Activated T-cell treated with anti-CD3 and anti-CD28 coated beads for 24 hours (primary cell): ENCODE measurements around the gene CDAN1.

Source experiments
- DNase-seq: peaks from one replicate; pipeline ENCODE4 v3.0.0-alpha.2; 2020; ENCODE audit warnings: low read depth

CDAN1 gene

DNA sequence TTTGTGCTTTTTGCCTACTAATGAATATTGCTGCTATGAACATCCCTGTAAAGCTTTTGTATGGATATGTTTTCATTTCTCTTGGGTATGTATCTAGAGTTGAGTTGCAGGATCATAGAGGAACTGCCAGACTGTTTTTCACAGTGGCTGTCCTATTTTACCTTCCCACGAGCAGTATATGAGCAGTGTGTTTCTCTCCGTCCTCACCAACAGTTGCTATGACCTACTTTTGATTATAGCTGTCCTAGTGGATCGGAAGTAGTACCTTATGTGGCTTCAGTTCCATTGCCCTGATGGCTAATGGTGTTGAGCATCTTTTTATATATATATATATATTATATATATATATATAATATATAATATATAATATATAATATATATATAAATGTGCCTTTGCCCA lies 25.2 kb downstream of the CDAN1 start:
- no peak for DNase-seq

DNA sequence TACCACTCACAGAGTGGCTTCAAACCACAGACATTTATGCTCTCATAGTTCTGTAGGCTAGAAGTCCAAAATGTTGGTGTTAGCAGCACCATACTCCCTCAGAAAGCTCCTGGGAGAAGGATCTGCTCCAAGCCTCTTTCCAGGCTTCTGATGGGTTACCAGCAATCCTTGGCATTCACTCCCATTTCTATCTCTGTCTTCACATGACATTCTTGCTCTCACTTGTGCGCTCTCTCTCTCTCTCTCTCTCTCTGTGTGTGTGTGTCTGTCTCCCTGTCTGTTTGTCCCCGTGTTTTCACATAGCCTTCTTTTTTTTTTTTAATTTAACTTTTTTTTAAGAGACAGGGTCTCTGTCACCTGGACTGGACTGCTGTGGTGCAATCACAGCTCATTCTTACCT lies 26.3 kb downstream of the CDAN1 start:
- no peak for DNase-seq

DNA sequence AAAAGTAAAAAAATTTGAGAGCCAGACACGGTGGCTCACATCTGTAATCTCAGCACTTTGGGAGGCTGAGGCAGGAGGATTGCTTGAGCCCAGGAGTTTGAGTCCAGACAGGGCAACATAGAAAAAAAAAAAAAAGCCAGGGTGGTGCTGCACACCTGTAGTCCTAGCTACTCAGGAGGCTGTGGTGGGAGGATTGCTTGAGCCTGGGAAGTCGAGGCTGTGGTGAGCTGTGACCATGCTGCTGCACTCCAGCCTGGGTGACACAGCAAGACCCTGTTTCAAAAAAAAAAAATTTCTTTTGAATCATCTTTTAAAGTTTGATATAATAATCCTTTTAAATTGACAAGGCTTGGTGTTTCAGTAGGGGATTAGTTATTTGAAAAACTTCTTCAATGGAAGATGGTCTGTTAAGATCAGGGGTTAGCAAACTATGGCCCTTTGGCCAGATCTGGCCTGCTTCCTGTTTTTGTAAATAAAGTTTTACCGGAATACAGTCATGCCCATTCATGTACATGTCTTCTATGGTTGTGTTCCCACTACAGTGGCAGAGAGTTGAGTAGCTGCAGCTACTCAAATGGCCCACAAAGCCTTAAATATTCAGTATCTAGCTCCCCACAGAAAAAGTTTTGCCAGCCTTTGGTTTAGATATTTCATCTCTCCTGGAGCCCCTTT lies 28.9 kb downstream of the CDAN1 start:
- DNase-seq, result no peak

DNA sequence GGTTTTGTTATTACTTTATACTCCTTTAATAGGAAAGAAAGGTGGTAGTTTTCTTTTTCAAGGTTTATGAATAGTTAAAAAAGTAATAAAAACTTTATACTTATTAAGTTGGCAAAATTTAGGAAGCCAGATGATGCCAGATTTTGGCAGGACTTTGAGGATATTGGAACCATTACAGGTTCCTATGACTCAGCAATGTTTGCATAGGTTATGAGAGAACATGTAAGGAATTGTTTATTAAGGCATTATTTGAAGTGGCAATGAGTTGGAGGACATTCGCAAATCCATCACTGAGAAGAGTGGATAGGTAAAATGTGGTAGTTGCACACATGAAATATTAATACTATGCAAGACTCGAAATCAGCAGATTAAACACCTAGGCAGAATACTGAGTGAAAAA lies 29.9 kb downstream of the CDAN1 start:
- no peak for DNase-seq

DNA sequence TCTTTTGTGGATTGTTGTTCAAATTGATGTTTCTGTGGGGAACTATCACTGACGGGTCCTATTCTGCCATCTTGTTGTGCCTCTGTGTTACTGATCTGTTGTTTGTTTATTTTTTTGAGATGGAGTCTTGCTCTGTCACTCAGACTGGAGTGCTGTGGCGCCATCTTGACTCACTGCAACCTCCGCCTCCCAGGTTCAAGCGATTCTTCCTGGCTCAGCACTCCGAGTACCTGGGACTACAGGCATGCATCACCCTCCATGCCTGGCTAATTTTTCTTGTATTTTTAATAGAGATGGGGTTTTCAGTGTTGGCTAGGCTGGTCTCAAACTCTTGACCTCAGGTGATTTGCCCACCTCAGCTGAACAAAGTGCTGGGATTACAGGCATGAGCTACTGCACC lies 31.6 kb downstream of the CDAN1 start:
- no peak for DNase-seq

DNA sequence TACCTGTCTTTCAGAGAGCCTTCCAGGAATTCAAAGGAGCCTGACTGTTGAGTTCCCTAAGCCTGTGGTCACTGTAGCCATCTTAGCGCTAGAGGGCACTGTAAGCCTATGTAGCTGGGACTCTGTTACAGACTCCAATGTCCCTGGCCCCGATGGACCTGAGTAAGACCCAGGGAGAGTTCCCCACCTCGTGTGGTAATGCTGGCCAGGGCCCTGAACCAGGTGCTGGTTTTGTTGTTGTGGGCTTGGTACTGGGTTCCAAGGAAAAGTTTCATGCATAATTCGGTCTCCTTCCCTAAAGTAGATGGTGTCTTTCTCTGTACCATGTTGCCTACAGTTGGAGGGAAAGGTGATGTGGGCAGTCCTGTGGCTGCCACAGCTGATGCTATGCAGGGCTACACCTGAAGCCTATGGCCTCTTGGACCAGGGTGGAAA lies 32.4 kb downstream of the CDAN1 start:
- peak; percentile 47 for DNase-seq

DNA sequence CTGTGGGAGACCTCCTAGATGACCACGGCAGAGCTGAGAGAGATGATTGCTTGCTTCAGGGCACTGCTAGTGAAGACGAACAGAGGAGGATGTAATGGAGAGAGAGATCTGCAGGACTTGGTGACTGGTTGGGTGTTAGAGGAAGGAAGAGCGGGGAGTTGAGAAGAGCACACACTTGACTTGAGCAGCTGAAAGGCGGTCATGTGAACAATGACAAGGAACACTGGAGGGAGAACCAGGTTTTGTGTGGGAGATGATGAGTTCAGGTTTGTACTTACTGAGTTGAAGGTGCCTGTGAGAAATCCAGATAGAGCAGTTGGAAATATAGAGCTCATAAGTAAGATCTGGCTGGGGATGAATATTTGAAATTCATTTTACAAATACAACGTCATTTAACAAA lies 40.3 kb downstream of the CDAN1 start:
- no peak for DNase-seq

DNA sequence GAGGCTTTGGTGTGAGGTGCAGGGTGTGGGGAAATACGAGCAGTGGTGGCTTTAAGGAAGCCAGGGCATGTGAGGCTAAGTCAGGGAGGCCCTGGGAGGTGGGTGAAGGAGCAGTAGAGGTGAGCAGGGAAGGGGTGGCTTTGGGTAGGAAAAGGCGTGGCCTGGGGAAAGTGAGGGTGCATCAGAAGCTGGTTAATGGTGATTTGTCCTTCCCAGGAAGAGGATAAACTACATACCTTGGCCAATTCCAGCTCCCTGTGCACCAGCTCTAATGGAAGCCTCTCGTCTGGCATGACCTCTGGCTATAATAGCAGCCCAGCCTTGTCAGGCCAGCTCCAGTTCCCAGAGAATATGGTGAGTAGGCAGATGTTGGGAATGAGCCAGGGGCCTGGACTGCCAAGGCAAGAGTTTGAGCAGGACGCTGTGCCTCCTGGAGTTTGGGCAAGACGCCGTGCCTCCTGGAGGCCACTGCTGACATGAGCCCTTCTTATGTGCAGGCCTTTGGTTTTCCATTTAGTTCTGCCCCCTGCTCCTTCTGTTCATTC lies 41.3 kb downstream of the CDAN1 start:
- DNase-seq, result no peak

DNA sequence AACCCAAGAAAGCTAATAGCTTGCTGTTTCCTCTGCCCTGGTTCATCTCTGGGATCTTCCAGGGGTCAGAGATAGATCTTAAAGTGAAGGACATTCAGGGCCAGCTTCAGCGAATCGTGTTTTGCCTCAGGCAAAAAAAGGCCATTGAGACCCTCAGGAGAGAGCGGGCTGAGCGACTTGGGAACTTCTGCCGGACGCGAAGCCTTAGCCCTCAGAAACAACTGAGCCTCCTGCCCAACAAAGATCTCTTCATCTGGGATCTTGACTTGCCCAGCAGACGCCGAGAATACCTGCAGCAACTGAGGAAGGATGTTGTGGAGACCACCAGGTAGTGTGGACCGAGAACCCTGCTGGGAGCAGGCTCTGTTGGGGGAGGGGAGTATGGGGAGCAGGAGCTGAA lies 42.5 kb downstream of the CDAN1 start:
- DNase-seq, result no peak

DNA sequence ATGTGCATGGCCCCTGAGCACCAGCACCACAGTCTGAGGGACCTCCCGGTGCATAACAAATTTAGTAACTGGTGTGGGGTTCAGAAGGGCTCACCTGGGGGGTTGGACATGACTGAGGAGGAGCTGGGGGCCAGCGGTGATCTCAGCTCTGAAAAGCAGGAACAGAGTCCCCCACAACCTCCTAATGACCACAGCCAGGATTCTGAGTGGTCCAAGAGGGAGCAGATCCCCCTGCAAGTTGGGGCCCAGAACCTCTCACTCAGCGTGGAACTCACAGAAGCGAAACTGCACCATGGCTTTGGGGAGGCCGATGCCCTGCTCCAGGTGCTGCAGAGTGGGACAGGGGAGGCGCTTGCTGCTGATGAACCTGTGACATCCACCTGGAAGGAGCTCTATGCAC lies 43.0 kb downstream of the CDAN1 start:
- DNase-seq, result no peak

DNA sequence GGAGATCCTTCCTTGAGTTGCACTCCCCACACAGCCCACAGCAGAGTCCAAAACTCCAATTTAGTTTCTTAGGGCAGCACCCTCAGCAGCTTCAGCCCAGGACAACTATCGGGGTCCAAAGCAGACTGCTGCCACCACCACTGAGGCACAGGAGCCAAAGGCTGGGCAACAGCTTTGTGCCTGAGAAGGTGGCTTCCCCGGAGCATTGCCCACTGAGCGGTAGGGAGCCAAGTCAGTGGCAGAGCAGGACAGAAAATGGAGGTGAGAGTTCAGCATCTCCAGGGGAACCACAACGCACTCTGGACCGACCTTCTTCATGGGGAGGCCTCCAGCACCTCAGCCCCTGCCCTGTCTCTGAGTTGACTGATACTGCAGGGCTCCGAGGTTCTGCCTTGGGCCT lies 43.4 kb downstream of the CDAN1 start:
- DNase-seq, result no peak

DNA sequence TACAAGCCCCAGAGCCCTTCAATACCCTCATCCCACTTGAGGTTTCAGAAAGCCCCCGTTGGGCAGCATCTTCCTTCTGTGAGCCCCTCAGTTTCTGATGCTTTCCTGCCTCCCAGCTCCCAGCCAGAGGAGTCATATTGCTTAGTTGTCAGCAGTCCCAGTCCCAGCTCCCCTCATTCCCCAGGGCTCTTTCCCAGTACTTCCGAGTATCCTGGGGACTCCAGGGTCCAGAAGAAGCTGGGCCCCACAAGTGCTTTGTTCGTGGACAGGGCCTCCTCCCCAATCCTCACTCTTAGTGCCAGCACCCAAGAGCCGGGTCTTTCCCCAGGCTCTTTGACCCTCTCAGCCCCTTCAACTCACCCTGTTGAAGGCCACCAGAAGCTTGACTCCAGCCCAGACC lies 43.9 kb downstream of the CDAN1 start:
- no peak for DNase-seq

DNA sequence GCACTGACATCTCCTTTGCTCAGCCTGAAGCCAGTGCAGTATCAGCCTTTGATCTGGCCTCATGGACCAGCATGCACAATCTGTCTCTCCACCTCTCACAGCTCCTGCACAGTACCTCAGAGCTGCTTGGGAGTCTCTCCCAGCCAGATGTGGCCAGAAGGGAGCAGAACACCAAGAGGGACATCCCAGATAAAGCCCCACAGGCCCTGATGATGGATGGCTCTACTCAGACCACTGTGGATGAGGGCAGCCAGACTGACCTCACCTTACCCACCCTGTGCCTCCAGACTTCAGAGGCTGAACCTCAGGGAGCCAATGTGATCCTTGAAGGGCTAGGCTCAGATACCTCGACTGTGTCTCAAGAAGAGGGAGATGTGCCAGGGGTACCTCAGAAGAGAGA lies 44.4 kb downstream of the CDAN1 start:
- DNase-seq, result no peak

DNA sequence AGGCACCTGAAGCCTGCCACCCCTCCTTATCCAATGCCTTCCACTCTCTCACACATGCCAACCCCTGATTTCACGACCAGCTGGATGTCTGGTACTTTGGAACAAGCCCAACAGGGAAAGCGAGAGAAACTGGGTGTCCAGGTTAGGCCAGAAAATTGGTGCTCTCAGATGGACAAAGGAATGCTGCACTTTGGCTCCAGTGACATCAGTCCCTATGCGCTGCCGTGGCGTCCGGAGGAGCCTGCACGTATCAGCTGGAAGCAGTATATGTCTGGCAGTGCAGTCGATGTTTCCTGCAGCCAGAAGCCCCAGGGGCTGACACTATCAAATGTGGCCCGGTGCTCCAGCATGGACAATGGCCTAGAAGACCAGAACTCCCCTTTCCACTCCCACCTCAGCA lies 45.2 kb downstream of the CDAN1 start:
- no peak for DNase-seq

DNA sequence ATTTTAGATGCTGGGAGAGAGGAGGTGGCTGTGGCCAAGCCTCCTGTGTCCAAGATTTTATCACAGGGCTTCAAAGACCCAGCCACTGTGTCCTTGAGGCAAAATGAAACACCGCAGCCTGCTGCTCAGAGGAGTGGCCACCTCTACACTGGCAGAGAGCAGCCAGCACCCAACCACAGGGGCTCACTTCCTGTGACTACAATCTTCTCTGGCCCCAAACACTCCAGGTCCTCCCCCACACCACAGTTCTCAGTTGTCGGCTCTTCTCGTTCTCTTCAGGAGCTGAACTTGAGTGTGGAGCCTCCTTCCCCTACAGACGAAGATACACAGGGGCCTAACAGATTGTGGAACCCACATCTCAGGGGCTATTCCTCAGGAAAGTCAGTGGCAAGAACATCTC lies 45.6 kb downstream of the CDAN1 start:
- DNase-seq, result no peak

DNA sequence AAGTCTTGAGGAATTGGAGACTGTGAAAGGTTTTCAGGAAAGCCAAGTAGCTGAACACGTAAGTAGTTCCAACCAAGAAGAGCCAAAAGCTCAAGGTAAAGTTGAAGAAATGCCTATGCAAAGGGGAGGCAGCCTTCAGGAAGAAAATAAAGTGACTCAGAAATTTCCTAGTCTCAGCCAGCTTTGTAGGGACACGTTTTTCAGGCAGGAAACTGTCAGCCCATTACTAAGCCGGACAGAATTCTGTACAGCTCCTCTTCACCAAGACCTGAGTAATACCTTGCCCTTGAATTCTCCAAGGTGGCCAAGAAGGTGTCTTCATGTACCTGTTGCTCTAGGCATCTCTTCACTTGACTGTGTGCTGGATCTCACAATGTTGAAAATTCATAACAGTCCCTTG lies 48.6 kb downstream of the CDAN1 start:
- DNase-seq, result no peak

DNA sequence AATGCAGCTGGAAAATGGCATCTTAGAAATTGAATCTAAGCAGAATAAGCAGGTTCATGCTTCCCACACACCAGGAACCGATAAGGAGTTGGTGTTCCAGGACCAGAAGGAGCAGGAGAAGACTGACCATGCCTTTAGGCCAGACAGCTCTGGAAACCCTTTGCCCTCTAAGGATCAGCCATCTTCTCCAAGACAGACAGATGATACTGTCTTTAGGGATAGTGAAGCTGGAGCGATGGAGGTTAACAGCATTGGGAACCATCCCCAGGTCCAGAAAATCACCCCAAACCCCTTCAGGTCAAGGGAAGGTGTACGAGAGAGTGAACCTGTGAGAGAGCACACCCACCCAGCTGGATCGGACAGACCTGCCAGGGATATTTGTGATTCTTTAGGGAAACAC lies 49.2 kb downstream of the CDAN1 start:
- no peak for DNase-seq

DNA sequence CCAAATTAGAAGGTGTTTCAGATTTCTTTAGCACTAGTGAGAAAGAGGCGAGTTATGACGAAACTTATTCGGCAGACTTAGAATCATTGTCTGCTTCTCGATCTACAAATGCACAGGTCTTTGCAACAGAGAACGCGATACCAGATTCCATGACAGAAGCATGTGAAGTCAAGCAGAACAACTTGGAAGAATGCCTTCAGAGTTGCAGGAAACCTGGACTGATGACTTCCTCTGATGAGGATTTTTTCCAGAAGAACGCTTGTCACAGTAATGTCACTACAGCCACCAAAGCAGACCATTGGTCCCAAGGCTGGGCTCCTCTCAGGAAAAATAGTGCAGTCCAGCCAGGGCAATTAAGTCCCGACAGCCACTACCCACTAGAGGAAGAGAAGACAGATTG lies 50.6 kb downstream of the CDAN1 start:
- DNase-seq, result no peak

DNA sequence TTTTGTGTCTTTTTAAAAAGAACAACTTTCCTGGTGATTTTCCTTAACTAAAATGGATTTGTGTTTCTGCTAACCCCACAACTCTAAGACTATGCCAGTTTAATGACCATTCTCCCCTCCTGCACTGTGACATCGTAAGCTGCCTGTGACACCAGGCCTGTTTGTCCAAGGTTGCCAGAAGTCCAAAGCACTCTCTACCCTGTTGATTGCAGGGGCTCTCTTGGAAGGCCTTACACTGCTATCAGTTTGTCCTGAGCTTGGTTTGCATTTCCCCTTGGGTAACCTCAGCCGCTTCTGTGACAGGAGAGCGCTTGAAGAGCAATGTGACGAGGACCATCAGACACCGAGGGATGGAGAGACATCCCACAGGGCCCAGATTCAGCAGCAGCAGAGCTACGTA lies 55.8 kb downstream of the CDAN1 start:
- DNase-seq, result no peak

DNA sequence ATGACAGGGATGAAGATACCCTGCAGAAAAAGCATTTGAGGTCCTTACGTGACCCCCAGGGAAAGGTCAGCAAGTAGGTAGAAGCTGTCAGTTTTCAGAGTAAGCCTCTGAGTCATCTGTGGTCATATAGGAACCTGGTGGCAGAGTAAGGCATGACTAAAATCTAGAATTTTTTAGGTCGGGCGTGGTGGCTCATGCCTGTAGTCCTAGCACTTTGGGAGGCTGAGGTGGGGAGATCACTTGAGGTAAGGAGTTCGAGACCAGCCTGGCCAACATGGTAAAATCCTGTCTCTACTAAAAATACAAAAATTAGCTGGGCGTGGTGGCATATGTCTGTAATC lies 56.8 kb downstream of the CDAN1 start:
- DNase-seq, result peak; percentile 24

DNA sequence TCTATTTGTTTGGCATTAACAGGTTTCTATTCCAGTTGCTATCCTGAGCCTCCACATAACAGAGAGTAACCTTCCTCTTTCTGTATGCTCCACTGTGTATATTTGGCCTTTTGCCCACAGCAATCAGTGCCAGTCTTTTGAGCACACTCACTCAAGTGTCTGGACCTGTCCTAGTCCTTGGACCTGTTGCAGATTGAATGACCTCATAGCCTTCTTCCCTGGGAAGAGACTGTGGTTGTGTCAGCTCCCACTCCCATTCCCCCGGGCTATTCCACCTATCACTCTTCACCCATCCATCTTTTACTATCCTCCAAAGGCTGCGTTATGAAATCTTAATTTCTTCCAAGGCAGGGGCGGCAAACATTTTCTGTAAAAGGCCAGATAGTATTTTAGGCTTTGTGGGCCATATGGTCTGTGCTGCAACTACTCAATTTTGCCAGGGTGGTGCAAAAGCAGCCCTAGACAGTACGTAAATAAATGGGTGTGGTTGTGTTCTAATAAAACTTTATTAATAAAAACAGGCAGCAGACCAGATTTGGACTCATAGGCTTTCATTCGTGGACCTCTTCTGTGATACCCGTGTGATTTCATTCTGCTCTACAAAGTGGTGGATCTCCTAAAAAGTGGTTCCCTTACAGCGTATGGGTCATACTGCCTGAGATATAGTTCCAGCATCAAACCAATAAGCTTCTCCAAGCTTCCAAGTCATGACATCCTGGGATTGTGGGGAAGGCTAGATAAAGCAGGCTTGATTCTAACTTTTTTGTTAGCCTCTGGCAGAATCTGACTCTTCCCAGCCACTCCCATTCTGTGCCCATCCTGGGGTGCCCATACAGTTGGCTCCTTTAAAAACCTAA lies 57.4 kb downstream of the CDAN1 start:
- DNase-seq, result no peak

DNA sequence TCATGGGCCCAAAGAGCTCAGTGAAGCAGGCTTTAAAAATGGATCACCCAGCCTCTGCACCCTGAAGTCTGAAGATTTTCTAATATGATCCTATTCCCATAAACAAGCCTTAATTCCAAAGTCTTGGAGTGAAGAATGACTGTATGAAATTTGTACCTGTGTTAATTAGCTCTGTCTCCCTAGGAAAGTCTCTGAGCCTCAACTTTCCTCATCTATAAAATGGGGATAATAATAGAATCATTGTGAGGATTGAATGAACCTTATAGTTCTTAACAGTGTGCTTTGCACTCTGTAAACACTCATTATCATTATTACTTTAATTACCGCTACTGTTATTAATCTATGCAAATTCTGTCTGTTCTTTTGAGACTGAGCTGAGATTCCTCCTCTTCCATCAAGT lies 61.9 kb downstream of the CDAN1 start:
- DNase-seq, result no peak

DNA sequence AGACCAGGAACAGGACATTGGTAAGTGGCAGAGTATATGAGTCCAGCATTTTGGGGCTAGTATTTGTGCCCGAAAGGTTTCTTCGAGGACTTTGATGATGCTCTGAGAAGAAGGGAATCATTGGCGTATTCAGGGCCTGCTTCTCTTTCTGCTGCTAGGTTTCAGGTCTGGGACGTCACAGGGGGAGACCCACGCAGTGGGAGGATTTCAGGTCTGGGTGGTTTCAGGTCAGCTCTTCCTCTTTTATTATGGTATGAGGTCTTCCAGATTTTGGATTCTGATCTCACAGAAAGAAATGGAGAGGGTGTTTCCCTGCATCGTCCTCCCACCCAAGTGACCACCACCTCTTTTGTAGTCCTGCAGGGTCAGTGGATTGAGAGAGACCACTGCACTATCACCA lies 62.5 kb downstream of the CDAN1 start:
- DNase-seq, result no peak
